Fibroblast of lung (primary cell): Measurements from ENCODE around the gene NBPF6.

Source experiments
- EZH2 ChIP-seq: IDR thresholded peaks from 2 replicates; pipeline ENCODE4 v1.5.1; 2012; ENCODE audit warnings: low read length, control low read depth, mild to moderate bottlenecking; ENCODE audit errors: missing control alignments
- TF ChIP-seq, protein P1 (sequence below), 2 donors: IDR thresholded peaks in 1 of 2; conservative IDR thresholded peaks in 1 of 2; 1 replicate in 1 of 2; 2 replicates in 1 of 2; pipeline ENCODE4 v1.5.1; 2011 to 2012; ENCODE audit warnings: low read length in 2 of 2, control low read depth in 1 of 2, inconsistent platforms in 1 of 2, low read depth in 1 of 2, mild to moderate bottlenecking in 1 of 2

DNA sequence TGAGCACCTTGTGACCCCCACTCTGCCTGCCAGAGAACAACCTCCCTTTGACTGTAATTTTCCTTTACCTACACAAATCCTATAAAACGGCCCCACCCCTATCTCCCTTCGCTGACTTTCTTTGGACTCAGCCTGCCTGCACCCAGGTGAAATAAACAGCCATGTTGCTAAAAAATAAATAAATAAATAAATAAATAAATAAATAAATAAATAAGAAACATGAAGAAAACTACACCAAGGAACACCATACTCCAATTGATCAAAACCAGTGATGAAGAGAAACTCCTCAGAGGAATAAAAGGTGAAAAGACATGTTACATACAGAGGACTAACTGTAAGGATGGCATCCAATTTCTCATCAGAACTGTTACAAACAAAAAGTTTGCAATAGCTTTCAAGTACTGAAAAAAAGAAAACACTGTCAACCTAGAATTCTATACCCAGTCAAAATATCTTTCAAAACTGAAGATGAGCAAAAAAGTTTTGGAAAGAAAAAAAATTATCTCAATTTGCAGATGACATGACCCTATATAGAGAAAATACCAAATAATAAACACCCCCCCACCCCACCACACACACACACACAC lies 28.4 kb downstream of the NBPF6 start:
- TF ChIP-seq, protein P1, sequence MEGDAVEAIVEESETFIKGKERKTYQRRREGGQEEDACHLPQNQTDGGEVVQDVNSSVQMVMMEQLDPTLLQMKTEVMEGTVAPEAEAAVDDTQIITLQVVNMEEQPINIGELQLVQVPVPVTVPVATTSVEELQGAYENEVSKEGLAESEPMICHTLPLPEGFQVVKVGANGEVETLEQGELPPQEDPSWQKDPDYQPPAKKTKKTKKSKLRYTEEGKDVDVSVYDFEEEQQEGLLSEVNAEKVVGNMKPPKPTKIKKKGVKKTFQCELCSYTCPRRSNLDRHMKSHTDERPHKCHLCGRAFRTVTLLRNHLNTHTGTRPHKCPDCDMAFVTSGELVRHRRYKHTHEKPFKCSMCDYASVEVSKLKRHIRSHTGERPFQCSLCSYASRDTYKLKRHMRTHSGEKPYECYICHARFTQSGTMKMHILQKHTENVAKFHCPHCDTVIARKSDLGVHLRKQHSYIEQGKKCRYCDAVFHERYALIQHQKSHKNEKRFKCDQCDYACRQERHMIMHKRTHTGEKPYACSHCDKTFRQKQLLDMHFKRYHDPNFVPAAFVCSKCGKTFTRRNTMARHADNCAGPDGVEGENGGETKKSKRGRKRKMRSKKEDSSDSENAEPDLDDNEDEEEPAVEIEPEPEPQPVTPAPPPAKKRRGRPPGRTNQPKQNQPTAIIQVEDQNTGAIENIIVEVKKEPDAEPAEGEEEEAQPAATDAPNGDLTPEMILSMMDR (conservative IDR thresholded peaks at IDR 0.05 in 1 of 2, IDR thresholded peaks at IDR 0.05 in 1 of 2; ENCODE audit: low read depth in 1 of 2, low read length in 2 of 2), result no peak
- TF ChIP-seq EZH2, result no peak
